K562 (cell line): ENCODE results near the gene UBE2B. TPM values are rescaled to one million over a fixed set of nuclear protein-coding genes. Genes with fewer than 3 reads are reported as not detected.
A peak's percentile ranks its signal among the peaks of the same experiment; 100 is the strongest.

Experiments
- ATAC-seq: fragments of 200-7000 bp; cut with Tn5 transposase; 3 replicates; pipeline ENCODE4 v1.9.1; 2020; ENCODE audit warnings: moderate library complexity
- BruUV-seq: library from RNA; stranded (reverse); fragments of 400-500 nt; replicated peaks from 2 replicates; lab custom pipeline; 2021; lab: Mats Ljungman, UMichigan
- CTCF ChIA-PET: fragments of 300-600 bp; formaldehyde crosslinking; extraction: SDS; loops from one replicate; lab custom pipeline; 2021; ENCODE audit warnings: low intra/inter-chr PET ratio; lab: Yijun Ruan, JAX
- POLR2A ChIA-PET: fragments of 300-600, 350-650 bp; sonication (Branson Sonifier 250); formaldehyde crosslinking; extraction: SDS; loops from one replicate; lab custom pipeline; 2021; ENCODE audit warnings: antibody characterized with exemption, inconsistent platforms; lab: Yijun Ruan, JAX
- DNase-seq, 4 experiments: peaks; one replicate each; pipeline versions ENCODE4 v3.0.0 to v3.0.0-alpha.2; 2011 to 2018; ENCODE audit warnings: low spot score in 3 of 4, mixed read lengths in 3 of 4; ENCODE audit errors: extremely low read depth in 1 of 4
- FAIRE-seq: peaks from 2 replicates; lab custom pipeline; 2011; peaks lifted over from hg19 to GRCh38; lab: Jason Lieb, UNC
- H2AFZ ChIP-seq: 2 replicates; pipeline ENCODE4 v1.6.0; 2011; ENCODE audit warnings: low read depth, low read length, control low read depth, inconsistent platforms
- H3K27ac ChIP-seq: fragments of 200-600 bp; 3 replicates; pipeline ENCODE4 v1.8.0; 2011; ENCODE audit warnings: low read depth, mild to moderate bottlenecking, control low read depth, inconsistent platforms, low read length, moderate library complexity, mixed read lengths; ENCODE audit errors: extremely low read depth
- H3K27me3 ChIP-seq, 2 experiments: fragments of 300-600 bp in 1 of 2; 2 replicates in 1 of 2; 3 replicates in 1 of 2; pipeline versions ENCODE4 v1.6.0 to v1.8.0; 2011; ENCODE audit warnings: inconsistent platforms in 2 of 2, low read length in 2 of 2, mild to moderate bottlenecking in 1 of 2, mixed read lengths in 1 of 2, moderate library complexity in 1 of 2; ENCODE audit not compliant: control insufficient read depth in 2 of 2, insufficient read depth in 2 of 2
- H3K36me3 ChIP-seq: fragments of 300-600 bp; 3 replicates; pipeline ENCODE4 v1.8.0; 2011; ENCODE audit warnings: mild to moderate bottlenecking, low read length, inconsistent platforms; ENCODE audit not compliant: control insufficient read depth, insufficient read depth
- H3K4me1 ChIP-seq, 2 experiments: fragments of 200-600 bp in 1 of 2; replicated peaks in 1 of 2; 2 replicates in 1 of 2; 3 replicates in 1 of 2; pipeline versions ENCODE4 v1.5.1 to v1.8.0; 2011; ENCODE audit warnings: inconsistent platforms in 2 of 2, low read length in 2 of 2, mild to moderate bottlenecking in 1 of 2, mixed read lengths in 1 of 2, moderate library complexity in 1 of 2; ENCODE audit not compliant: control insufficient read depth in 2 of 2, insufficient read depth in 2 of 2
- H3K4me2 ChIP-seq: 2 replicates; pipeline ENCODE4 v1.6.1; 2011; ENCODE audit warnings: low read length, control low read depth, inconsistent platforms, mixed read lengths; ENCODE audit not compliant: insufficient read depth
- H3K4me3 ChIP-seq: fragments of 200-600 bp; sonication (generic), shearing (Covaris generic); 2 replicates; pipeline ENCODE4 v1.5.1; 2016; ENCODE audit warnings: control low read depth, inconsistent platforms
- H3K79me2 ChIP-seq: fragments of 200-600 bp; 3 replicates; pipeline ENCODE4 v1.8.0; 2011; ENCODE audit warnings: low read length, inconsistent platforms; ENCODE audit not compliant: control insufficient read depth, insufficient read depth
- H3K9ac ChIP-seq, 2 experiments: 2 replicates each; pipeline versions ENCODE4 v1.6.0 to v1.6.1; 2011; ENCODE audit warnings: low read depth in 2 of 2, low read length in 2 of 2, control low read depth in 1 of 2, inconsistent platforms in 1 of 2, mild to moderate bottlenecking in 1 of 2, mixed read lengths in 1 of 2; ENCODE audit not compliant: insufficient read depth in 1 of 2
- H3K9me1 ChIP-seq: one replicate; pipeline ENCODE4 v1.6.0; 2011; ENCODE audit warnings: inconsistent platforms, mild to moderate bottlenecking, low read length, moderate library complexity; ENCODE audit not compliant: control insufficient read depth, insufficient read depth
- H3K9me3 ChIP-seq: replicated peaks from 2 replicates; pipeline ENCODE4 v1.5.1; 2011; ENCODE audit warnings: low read depth, low read length, inconsistent platforms; ENCODE audit not compliant: control insufficient read depth, insufficient read depth
- H4K20me1 ChIP-seq: replicated peaks from 2 replicates; pipeline ENCODE4 v1.6.1; 2011; ENCODE audit warnings: low read length, inconsistent platforms, mixed read lengths; ENCODE audit not compliant: control insufficient read depth, insufficient read depth
- FOXA1 ChIP-seq: fragments of 450-650 bp; IDR thresholded peaks from 2 replicates; pipeline ENCODE4 v1.6.1; 2016; ENCODE audit warnings: mild to moderate bottlenecking, borderline replicate concordance
- HEY1 ChIP-seq: fragments of 250-450 bp; sonication (Bioruptor Pico); IDR thresholded peaks from 2 replicates; pipeline ENCODE4 v1.5.0; 2020; ENCODE audit warnings: mild to moderate bottlenecking, moderate library complexity, borderline replicate concordance
- JUNB ChIP-seq: fragments of 450-650 bp; formaldehyde crosslinking; conservative IDR thresholded peaks from 2 replicates; pipeline ENCODE4 v1.4.0; 2020; ENCODE audit warnings: mild to moderate bottlenecking
- MCM2 ChIP-seq: fragments of 450-650 bp; IDR thresholded peaks from 2 replicates; pipeline ENCODE4 v1.6.1; 2017; ENCODE audit warnings: low read depth, mild to moderate bottlenecking
- NR2C1 ChIP-seq, 2 experiments: fragments of 450-650 bp; IDR thresholded peaks; 2 replicates each; pipeline ENCODE4 v1.6.1; 2017; ENCODE audit warnings: mild to moderate bottlenecking in 2 of 2, antibody characterized with exemption in 1 of 2, inconsistent platforms in 1 of 2, missing compliant biosample characterization in 1 of 2, missing genetic modification characterization in 1 of 2
- NR3C1 ChIP-seq: sonication (generic); formaldehyde crosslinking; IDR thresholded peaks from 2 replicates; pipeline ENCODE4 v1.8.1; 2022; ENCODE audit warnings: missing genetic modification reagents
- PPARD ChIP-seq: fragments of 250-450 bp; sonication (Bioruptor Pico); IDR thresholded peaks from 2 replicates; pipeline ENCODE4 v1.8.0; 2022; ENCODE audit warnings: inconsistent platforms, mild to moderate bottlenecking, moderate library complexity
- RNF2 ChIP-seq: sonication (generic); IDR thresholded peaks from 2 replicates; pipeline ENCODE4 v1.6.1; 2016
- SMAD3 ChIP-seq: fragments of 450-650 bp; formaldehyde crosslinking; conservative IDR thresholded peaks from 2 replicates; pipeline ENCODE4 v1.4.0; 2020; ENCODE audit warnings: mild to moderate bottlenecking
- XRCC3 ChIP-seq: fragments of 450-650 bp; IDR thresholded peaks from 2 replicates; pipeline ENCODE4 v1.6.1; 2017; ENCODE audit warnings: mild to moderate bottlenecking, moderate library complexity
- YY1 ChIP-seq, 3 experiments: IDR thresholded peaks; 2 replicates each; pipeline ENCODE4 v1.6.1; 2011; ENCODE audit warnings: low read length in 2 of 3, mild to moderate bottlenecking in 2 of 3, moderate library complexity in 2 of 3, borderline replicate concordance in 1 of 3, control low read depth in 1 of 3, low read depth in 1 of 3; ENCODE audit not compliant: insufficient read depth in 3 of 3, insufficient replicate concordance in 2 of 3, control insufficient read depth in 1 of 3, insufficient read length in 1 of 3; ENCODE audit errors: extremely low read depth in 1 of 3
- ZNF3 ChIP-seq: fragments of 250-450 bp; sonication (Bioruptor Pico); IDR thresholded peaks from 2 replicates; pipeline ENCODE4 v1.5.0; 2021; ENCODE audit warnings: mild to moderate bottlenecking, moderate library complexity
- WGBS: fragments of 100-300 bp; shearing (Covaris generic); methylation state at CpG from one replicate; pipeline ENCODE4 v1.1.6; 2016; ENCODE audit warnings: low coverage, mixed read lengths; ENCODE audit not compliant: insufficient coverage; ENCODE audit errors: missing lambda C conversion rate; 5-methylcytosine and 5-hydroxymethylcytosine counted together
- in situ Hi-C: fragments of 300-500 bp; cut with MboI; formaldehyde crosslinking; loops from 4 replicates; pipeline ENCODE4 v1.15.0; 2018; ENCODE audit warnings: inconsistent platforms, mixed read lengths
- intact Hi-C: fragments of 100-400 bp; cut with micrococcal nuclease; formaldehyde crosslinking; loops from 2 replicates; pipeline ENCODE4 v1.14.2; 2022
- polyA plus RNA-seq, 8 experiments: library from polyadenylated mRNA; depleted of rRNA in 4 of 8; stranded (reverse) in 5 of 8; unstranded in 3 of 8; fragments of >200 nt; fragmentation: Nextera tagmentation in 2 of 8; fragmentation: Illumina TruSeq in 1 of 8; extraction: Ambion mirVana in 2 of 8; extraction: Trizol in 1 of 8; gene quantifications; 2 replicates each; pipeline versions ENCODE4 v1.2.1 to v1.2.3, GENCODE V29; 2011 to 2014; ENCODE audit warnings: inconsistent platforms in 1 of 8, missing spikeins in 1 of 8
- total RNA-seq, 7 experiments: library from RNA; depleted of rRNA in 6 of 7; stranded (reverse); fragments of >200 nt in 6 of 7; fragmentation: Illumina TruSeq in 2 of 7; extraction: Trizol in 2 of 7; gene quantifications; 2 replicates each; pipeline versions ENCODE4 v1.2.1 to v1.2.3, GENCODE V29; 2011 to 2021; ENCODE audit warnings: low replicate concordance in 1 of 7

Gene UBE2B
- total and polyA plus RNA-seq, 9 of the 15 experiments (the other 6 are each of a cell fraction or from before 2014, with no cell fraction given): 13.1 to 198 (median 75.5) TPM

GRCh38 chr5:134383980-134384697 is 12.8 kb downstream of the UBE2B start:
- no peaks in the 10 kb centered on the region for H3K4me1 ChIP-seq
- no peak overlapping the region for H2AFZ ChIP-seq
- no peaks in the 10 kb centered on the region for H4K20me1 ChIP-seq
- 84% methylated on average over 4 of the region's 4 CpGs for WGBS
- H3K4me3 ChIP-seq: no peak overlapping the region
- no peaks in the 10 kb centered on the region for H3K79me2 ChIP-seq
- H3K9ac ChIP-seq: no peak overlapping the region
- FAIRE-seq: no peak
- H3K27me3 ChIP-seq: no peaks in the 10 kb centered on the region
- CTCF ChIA-PET: no interaction called here
- intact Hi-C loops (no loop called here), in situ Hi-C loops (no loop called here)
- DNase-seq: no peak
- ATAC-seq: no peak
- BruUV-seq: TSS peak; percentile 11
- peaks cover 62% of the 10 kb centered on the region for H3K36me3 ChIP-seq
- H3K9me3 ChIP-seq: no peaks in the 10 kb centered on the region
- no peak overlapping the region for H3K27ac ChIP-seq
- H3K9me1 ChIP-seq: no peaks in the 10 kb centered on the region
- no peak overlapping the region for H3K4me2 ChIP-seq
- POLR2A ChIA-PET: interaction anchor here (0.6 to 5.3 kb wide), 5 partner anchors 10 to 248 kb away, joined by 3 to 36 read pairs (median 4); partner anchors contain the start of gene UBE2B
- TF ChIP-seq RNF2: no peak
- no peak for TF ChIP-seq XRCC3
- no peak for TF ChIP-seq ZNF3
- no peak for TF ChIP-seq FOXA1
- no peak for TF ChIP-seq PPARD
- TF ChIP-seq YY1 (IDR thresholded peaks at IDR 0.05; ENCODE audit: borderline replicate concordance in 1 of 3, control insufficient read depth in 1 of 3, extremely low read depth in 1 of 3, insufficient read depth in 3 of 3, insufficient read length in 1 of 3, insufficient replicate concordance in 2 of 3, low read depth in 1 of 3, low read length in 2 of 3): no peak
- no peak for TF ChIP-seq SMAD3 (CRISPR knock-in tag)
- TF ChIP-seq NR3C1 (CRISPR knock-in tag): no peak
- no peak for TF ChIP-seq JUNB (CRISPR knock-in tag)
- no peak for TF ChIP-seq MCM2
- TF ChIP-seq NR2C1 (IDR thresholded peaks at IDR 0.05): no peak
- no peak for TF ChIP-seq NR2C1 (tag; IDR thresholded peaks at IDR 0.05)
- TF ChIP-seq HEY1: no peak
